ENCODE measurements around the gene CTU1.

CTU1 gene

GRCh38 chr19:51078731-51079130 lies 29.5 kb downstream of the CTU1 start:
- no peak for DNase-seq
- peaks cover 5% of the 10 kb centered on the region for H3K9me3 ChIP-seq (ENCODE audit: severe bottlenecking)
- no peaks in the 10 kb centered on the region for H3K36me3 ChIP-seq
- no peak overlapping the region for H3K27ac ChIP-seq
- TF ChIP-seq CTCF (IDR thresholded peaks at IDR 0.05; ENCODE audit: low read depth, low read length) = no peak
- H3K4me3 ChIP-seq (ENCODE audit: low read depth, low read length) = no peak overlapping the region
- peaks cover 83% of the 10 kb centered on the region for H3K27me3 ChIP-seq (ENCODE audit: insufficient read depth, low read depth, severe bottlenecking)

GRCh38 chr19:51078104-51078503 lies 30.1 kb downstream of the CTU1 start:
- Histone ChIP-seq H3K4me3 (ENCODE audit: low read depth, low read length) (no peak overlapping the region), H3K27me3 (ENCODE audit: insufficient read depth, low read depth, severe bottlenecking) (peaks cover 81% of the 10 kb centered on the region), H3K36me3 (no peaks in the 10 kb centered on the region), H3K27ac (no peak overlapping the region), H3K9me3 (ENCODE audit: severe bottlenecking) (peaks cover 10% of the 10 kb centered on the region)
- no peak for TF ChIP-seq CTCF (IDR thresholded peaks at IDR 0.05; ENCODE audit: low read depth, low read length)
- no peak for DNase-seq

GRCh38 chr19:51076631-51077213 lies 31.5 kb downstream of the CTU1 start:
- no peaks in the 10 kb centered on the region for H3K36me3 ChIP-seq
- no peak overlapping the region for H3K27ac ChIP-seq
- peaks cover 81% of the 10 kb centered on the region for H3K27me3 ChIP-seq (ENCODE audit: insufficient read depth, low read depth, severe bottlenecking)
- peaks cover 12% of the 10 kb centered on the region for H3K9me3 ChIP-seq (ENCODE audit: severe bottlenecking)
- H3K4me3 ChIP-seq (ENCODE audit: low read depth, low read length) = no peak overlapping the region
- no peak for DNase-seq
- TF ChIP-seq CTCF (IDR thresholded peaks at IDR 0.05; ENCODE audit: low read depth, low read length) = no peak

- TF ChIP-seq CTCF (IDR thresholded peaks at IDR 0.05; ENCODE audit: low read depth, low read length) = no peak
- no peak for DNase-seq
- Histone ChIP-seq H3K36me3 (no peaks in the 10 kb centered on the region), H3K9me3 (ENCODE audit: severe bottlenecking) (peaks cover 12% of the 10 kb centered on the region), H3K27me3 (ENCODE audit: insufficient read depth, low read depth, severe bottlenecking) (peaks cover 81% of the 10 kb centered on the region), H3K4me3 (ENCODE audit: low read depth, low read length) (no peak overlapping the region), H3K27ac (no peak overlapping the region)
Measured at GRCh38 chr19:51075998-51076397, 32.2 kb downstream of the CTU1 start.

GRCh38 chr19:51071095-51071405 lies 37.2 kb downstream of the CTU1 start:
- no peak for DNase-seq
- Histone ChIP-seq H3K36me3 (no peaks in the 10 kb centered on the region), H3K9me3 (ENCODE audit: severe bottlenecking) (peaks cover 16% of the 10 kb centered on the region), H3K4me3 (ENCODE audit: low read depth, low read length) (no peak overlapping the region), H3K27me3 (ENCODE audit: insufficient read depth, low read depth, severe bottlenecking) (peaks cover 84% of the 10 kb centered on the region), H3K27ac (no peak overlapping the region)
- TF ChIP-seq CTCF (IDR thresholded peaks at IDR 0.05; ENCODE audit: low read depth, low read length) = no peak
